GM23248 (cell line): Measurements from ENCODE around the gene SCMH1. TPM values are rescaled to one million over a fixed set of nuclear protein-coding genes. Genes with fewer than 3 reads are reported as not detected.
"Not testable (repeated sequence)": the region's sequence is repeated elsewhere in the genome, so short reads cannot be mapped to it uniquely, and the experiment has no call there.

Experiments
- DNase-seq: peaks from one replicate; pipeline ENCODE4 v3.0.0-alpha.2; 2015
- H2AFZ ChIP-seq: fragments of 200-600 bp; sonication (generic); 2 replicates; pipeline ENCODE4 v1.6.1; 2016; ENCODE audit warnings: antibody characterized with exemption
- H3F3A ChIP-seq: fragments of 200-600 bp; sonication (generic); 2 replicates; pipeline ENCODE4 v1.6.1; 2016; ENCODE audit warnings: mild to moderate bottlenecking, antibody characterized with exemption, mixed run types; ENCODE audit not compliant: insufficient read depth
- H3K27ac ChIP-seq: fragments of 200-600 bp; sonication (generic); 2 replicates; pipeline ENCODE4 v1.5.1; 2016; ENCODE audit warnings: mild to moderate bottlenecking
- H3K27me3 ChIP-seq: fragments of 200-600 bp; sonication (generic); replicated peaks from 2 replicates; pipeline ENCODE4 v1.6.1; 2016; ENCODE audit warnings: mild to moderate bottlenecking; ENCODE audit not compliant: insufficient read depth
- H3K36me3 ChIP-seq: fragments of 200-600 bp; sonication (generic); 2 replicates; pipeline ENCODE4 v1.6.1; 2016; ENCODE audit warnings: low read depth, mild to moderate bottlenecking
- H3K4me1 ChIP-seq: fragments of 200-600 bp; sonication (generic); 2 replicates; pipeline ENCODE4 v1.6.1; 2016; ENCODE audit warnings: mild to moderate bottlenecking; ENCODE audit not compliant: insufficient read depth
- H3K4me2 ChIP-seq: fragments of 200-600 bp; sonication (generic); one replicate; pipeline ENCODE4 v1.6.1; 2016; ENCODE audit warnings: mild to moderate bottlenecking; ENCODE audit not compliant: unreplicated experiment
- H3K4me3 ChIP-seq: fragments of 200-600 bp; sonication (generic); 2 replicates; pipeline ENCODE4 v1.5.1; 2016; ENCODE audit warnings: mild to moderate bottlenecking
- H3K79me2 ChIP-seq: fragments of 200-600 bp; sonication (generic); 2 replicates; pipeline ENCODE4 v1.6.1; 2016; ENCODE audit warnings: mild to moderate bottlenecking; ENCODE audit not compliant: insufficient read depth
- H3K9ac ChIP-seq: fragments of 200-600 bp; sonication (generic); 2 replicates; pipeline ENCODE4 v1.6.1; 2016; ENCODE audit warnings: mild to moderate bottlenecking
- H3K9me2 ChIP-seq: fragments of 200-600 bp; sonication (generic); 2 replicates; pipeline ENCODE4 v1.6.1; 2016; ENCODE audit warnings: mixed run types, mild to moderate bottlenecking, moderate library complexity; ENCODE audit not compliant: insufficient read depth
- H3K9me3 ChIP-seq: fragments of 200-600 bp; sonication (generic); one replicate; pipeline ENCODE4 v1.6.1; 2017; ENCODE audit warnings: low read depth
- H4K20me1 ChIP-seq: fragments of 200-600 bp; sonication (generic); 2 replicates; pipeline ENCODE4 v1.6.0; 2016; ENCODE audit not compliant: insufficient read depth
- EZH2 ChIP-seq: fragments of 200-600 bp; sonication (generic); IDR thresholded peaks from 2 replicates; pipeline ENCODE4 v1.6.1; 2018; ENCODE audit warnings: antibody characterized with exemption, mild to moderate bottlenecking; ENCODE audit not compliant: insufficient read depth, poor library complexity, severe bottlenecking
- EZH2phosphoT487 ChIP-seq: fragments of 200-600 bp; sonication (generic); IDR thresholded peaks from 2 replicates; pipeline ENCODE4 v1.6.1; 2018; ENCODE audit warnings: antibody characterized with exemption, moderate library complexity, mild to moderate bottlenecking, low read depth; ENCODE audit not compliant: insufficient read depth
- WGBS, 2 experiments: methylation state at CpG; one replicate each; pipeline ENCODE4 v1.1.6; 2015 to 2017; ENCODE audit warnings: low lambda C conversion rate in 2 of 2, low coverage in 1 of 2; ENCODE audit errors: missing lambda C conversion rate in 2 of 2; 5-methylcytosine and 5-hydroxymethylcytosine counted together
- in situ Hi-C: fragments of 300-500 bp; cut with MboI; formaldehyde crosslinking; loops from 2 replicates; pipeline ENCODE4 v1.15.0; 2020
- polyA plus RNA-seq: library from polyadenylated mRNA; unstranded; fragments of >200 nt; fragmentation: Nextera tagmentation; extraction: Ambion mirVana; gene quantifications from 2 replicates; pipeline ENCODE4 v1.2.1, GENCODE V29; 2016
- total RNA-seq: library from RNA; depleted of rRNA; stranded (reverse); fragments of >200 nt; shearing (Covaris generic); gene quantifications from 2 replicates; pipeline ENCODE4 v1.2.3, GENCODE V29; 2014

Gene SCMH1
- total and polyA plus RNA-seq, 2 experiments from 2014 or later, result 10.8 to 16.6 TPM

DNA sequence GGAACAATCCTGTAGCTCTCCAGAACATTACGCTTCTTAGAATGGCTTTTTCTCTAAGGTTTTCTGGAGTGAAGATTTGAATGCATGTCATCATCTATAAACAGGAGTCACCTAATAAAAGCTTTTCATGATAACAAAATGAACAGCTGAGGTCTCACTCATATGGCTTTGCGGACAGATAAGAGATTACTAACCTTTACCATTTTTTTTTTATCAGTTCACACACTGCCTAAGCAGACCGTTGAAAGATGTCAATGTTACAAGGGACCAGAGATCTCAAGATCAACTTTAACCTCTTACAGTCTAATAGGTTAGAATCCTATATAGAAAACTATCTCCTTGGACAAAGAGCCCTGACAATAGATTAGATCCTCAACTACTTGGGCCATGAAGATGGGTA is 41.4 kb downstream of the SCMH1 start:
- H3K9me3 ChIP-seq, result no peaks in the 10 kb centered on the region

DNA sequence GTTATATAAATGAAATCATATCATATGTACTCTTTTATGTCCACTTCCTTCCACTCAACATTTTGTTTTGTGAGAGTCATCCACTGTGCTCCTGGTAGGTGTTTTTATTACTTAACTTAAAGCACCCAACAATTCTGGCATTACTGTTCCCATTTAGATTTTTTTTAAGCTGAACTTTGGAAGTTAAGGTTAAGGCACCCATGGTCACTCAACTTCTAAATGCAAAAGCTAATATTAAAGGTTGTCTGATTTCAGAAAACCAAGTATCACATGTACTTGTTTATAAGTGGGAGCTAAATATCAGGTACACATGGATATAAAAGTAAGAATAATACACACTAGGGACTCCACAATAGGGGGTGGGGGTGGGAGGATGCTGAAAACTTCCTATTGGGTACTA is 42.7 kb downstream of the SCMH1 start:
- Histone ChIP-seq H3F3A (no peaks in the 10 kb centered on the region), H3K27me3 (no peaks in the 10 kb centered on the region), H3K4me1 (no peaks in the 10 kb centered on the region), H2AFZ (no peak overlapping the region), H3K9me3 (no peaks in the 10 kb centered on the region), H3K79me2 (peaks cover 35% of the 10 kb centered on the region; the same call in 1 of the 2 replicates), H3K27ac (no peak overlapping the region), H3K9ac (no peak overlapping the region), H4K20me1 (no peaks in the 10 kb centered on the region), H3K4me3 (no peak overlapping the region), H3K4me2 (no peak overlapping the region), H3K36me3 (no peaks in the 10 kb centered on the region), H3K9me2 (no peaks in the 10 kb centered on the region)
- DNase-seq, result no peak
- in situ Hi-C loops, result no loop called here
- TF ChIP-seq EZH2 (no peak), EZH2phosphoT487 (no peak)

More for the DNA sequence above, 41.4 kb downstream of the SCMH1 start:
- no peak overlapping the region for H3K27ac ChIP-seq
- TF ChIP-seq EZH2phosphoT487 (no peak), EZH2 (no peak)
- H2AFZ ChIP-seq, result no peak overlapping the region
- H3K9me2 ChIP-seq, result no peaks in the 10 kb centered on the region
- WGBS, 2 experiments, result 64% methylated on average over 3 of the region's 3 CpGs
- H3K27me3 ChIP-seq, result no peaks in the 10 kb centered on the region
- H3K36me3 ChIP-seq, result no peaks in the 10 kb centered on the region
- H4K20me1 ChIP-seq, result no peaks in the 10 kb centered on the region
- DNase-seq, result no peak
- in situ Hi-C loops, result no loop called here
- H3K4me2 ChIP-seq, result no peak overlapping the region
- no peak overlapping the region for H3K4me3 ChIP-seq
- no peak overlapping the region for H3K9ac ChIP-seq
- H3F3A ChIP-seq, result no peaks in the 10 kb centered on the region
- peaks cover 35% of the 10 kb centered on the region; the same call in 1 of the 2 replicates for H3K79me2 ChIP-seq
- no peaks in the 10 kb centered on the region for H3K4me1 ChIP-seq

DNA sequence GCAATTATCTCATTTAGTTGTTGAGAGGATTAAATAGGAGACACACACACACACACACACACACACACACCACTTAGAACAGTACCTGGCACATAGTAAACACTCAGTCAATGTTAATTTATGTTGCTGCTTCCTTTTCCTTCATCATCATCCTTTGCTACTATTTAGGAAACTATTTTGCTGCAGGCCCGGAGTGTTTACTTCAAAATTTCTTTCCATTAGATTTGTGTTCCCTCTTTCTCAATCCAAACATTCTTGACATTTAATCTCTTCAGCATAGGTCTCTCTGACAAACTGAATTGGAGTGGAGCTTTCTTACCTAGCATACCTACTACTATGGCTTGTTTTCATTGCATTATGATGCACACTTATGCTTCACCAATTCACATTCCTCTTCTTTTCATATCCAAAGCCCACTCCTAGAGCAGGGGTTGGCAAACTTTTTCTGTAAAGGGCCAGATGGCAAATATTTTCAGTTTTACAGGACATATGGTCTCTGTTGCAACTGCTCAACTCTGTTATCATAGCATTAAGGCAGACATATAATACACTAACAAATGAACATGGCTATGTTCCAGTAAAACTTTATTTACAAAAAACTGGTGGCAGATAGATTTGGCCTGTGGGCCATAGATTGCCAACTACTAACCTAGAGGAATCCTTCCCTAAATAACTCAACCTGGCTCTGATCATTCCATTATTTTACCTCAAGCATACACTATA is 49.5 kb downstream of the SCMH1 start:
- Histone ChIP-seq H3K9me2 (no peaks in the 10 kb centered on the region), H2AFZ (no peak overlapping the region), H3K9ac (no peak overlapping the region), H3K27me3 (no peaks in the 10 kb centered on the region), H3K4me1 (no peaks in the 10 kb centered on the region), H3K79me2 (peaks cover 31% of the 10 kb centered on the region), H3F3A (no peaks in the 10 kb centered on the region), H3K27ac (no peak overlapping the region), H4K20me1 (no peaks in the 10 kb centered on the region), H3K4me3 (no peak overlapping the region), H3K36me3 (no peaks in the 10 kb centered on the region), H3K9me3 (no peaks in the 10 kb centered on the region), H3K4me2 (no peak overlapping the region)
- TF ChIP-seq EZH2 (no peak), EZH2phosphoT487 (no peak)
- no peak for DNase-seq
- in situ Hi-C loops, result no loop called here
- WGBS, 2 experiments, result 55 to 62% methylated on average over 1 of the region's 1 CpG

DNA sequence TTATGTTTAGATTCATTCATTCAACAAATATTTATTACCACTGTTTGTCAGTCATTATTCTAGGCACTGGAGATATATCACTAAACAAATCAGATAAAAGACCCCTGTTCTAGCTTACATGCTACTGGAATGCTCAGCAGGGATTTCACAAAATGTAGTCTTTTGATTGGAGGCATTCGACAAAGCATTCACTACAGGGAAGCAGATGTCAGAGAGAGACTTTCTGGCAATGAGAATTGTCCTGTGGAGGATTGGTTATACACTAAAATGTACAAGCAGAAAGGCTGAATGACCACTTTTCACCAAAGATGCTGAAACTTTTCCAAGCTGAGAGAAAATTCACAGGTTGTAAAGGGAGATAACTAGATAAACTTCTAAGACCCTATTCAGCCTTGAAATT is 57.7 kb downstream of the SCMH1 start:
- in situ Hi-C loops, result no loop called here
- Histone ChIP-seq H3K36me3 (no peaks in the 10 kb centered on the region), H3K4me1 (no peaks in the 10 kb centered on the region), H3K4me3 (no peak overlapping the region), H4K20me1 (no peaks in the 10 kb centered on the region), H3K9me2 (no peaks in the 10 kb centered on the region), H3K27me3 (no peaks in the 10 kb centered on the region), H3K79me2 (peaks cover 5% of the 10 kb centered on the region), H3K9me3 (no peaks in the 10 kb centered on the region), H3K27ac (no peak overlapping the region), H3K4me2 (no peak overlapping the region), H3F3A (peaks cover 4% of the 10 kb centered on the region; the same call in 1 of the 2 replicates), H2AFZ (no peak overlapping the region), H3K9ac (no peak overlapping the region)
- no peak for DNase-seq
- TF ChIP-seq EZH2, result no peak
- no peak for TF ChIP-seq EZH2phosphoT487
- WGBS, 2 experiments, result 58 to 65% methylated on average over 1 of the region's 1 CpG

DNA sequence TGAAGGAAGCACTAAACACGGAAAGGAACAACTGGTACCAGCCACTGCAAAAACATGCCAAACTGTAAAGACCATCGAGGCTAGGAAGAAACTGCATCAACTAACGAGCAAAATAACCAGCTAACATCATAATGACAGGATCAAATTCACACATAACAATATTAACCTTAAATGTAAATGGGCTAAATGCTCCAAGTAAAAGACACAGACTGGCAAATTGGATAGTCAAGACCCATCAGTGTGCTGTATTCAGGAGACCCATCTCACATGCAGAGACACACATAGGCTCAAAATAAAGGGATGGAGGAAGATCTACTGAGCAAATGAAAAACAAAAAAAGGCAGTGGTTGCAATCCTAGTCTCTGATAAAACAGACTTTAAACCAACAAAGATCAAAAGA is 63.9 kb downstream of the SCMH1 start:
- H3F3A ChIP-seq, H3K9me2 ChIP-seq, H3K4me2 ChIP-seq, H3K9me3 ChIP-seq, DNase-seq, H3K36me3 ChIP-seq, H3K27me3 ChIP-seq, H4K20me1 ChIP-seq, H3K9ac ChIP-seq, H3K4me1 ChIP-seq, H3K27ac ChIP-seq, in situ Hi-C loops, H3K4me3 ChIP-seq, H3K79me2 ChIP-seq, H2AFZ ChIP-seq: not testable (repeated sequence)
- WGBS, 2 experiments, result 54 to 67% methylated on average over 3 of the region's 3 CpGs
